Measurements from ENCODE around the gene URGCP. TPM values are rescaled to one million over a fixed set of nuclear protein-coding genes. Genes with fewer than 3 reads are reported as not detected.

URGCP gene
- total and polyA plus RNA-seq, 10 of the 15 experiments (the other 5 are each of a cell fraction or from before 2014, with no cell fraction given): 2.0 to 29.7 (median 17.5) TPM

DNA sequence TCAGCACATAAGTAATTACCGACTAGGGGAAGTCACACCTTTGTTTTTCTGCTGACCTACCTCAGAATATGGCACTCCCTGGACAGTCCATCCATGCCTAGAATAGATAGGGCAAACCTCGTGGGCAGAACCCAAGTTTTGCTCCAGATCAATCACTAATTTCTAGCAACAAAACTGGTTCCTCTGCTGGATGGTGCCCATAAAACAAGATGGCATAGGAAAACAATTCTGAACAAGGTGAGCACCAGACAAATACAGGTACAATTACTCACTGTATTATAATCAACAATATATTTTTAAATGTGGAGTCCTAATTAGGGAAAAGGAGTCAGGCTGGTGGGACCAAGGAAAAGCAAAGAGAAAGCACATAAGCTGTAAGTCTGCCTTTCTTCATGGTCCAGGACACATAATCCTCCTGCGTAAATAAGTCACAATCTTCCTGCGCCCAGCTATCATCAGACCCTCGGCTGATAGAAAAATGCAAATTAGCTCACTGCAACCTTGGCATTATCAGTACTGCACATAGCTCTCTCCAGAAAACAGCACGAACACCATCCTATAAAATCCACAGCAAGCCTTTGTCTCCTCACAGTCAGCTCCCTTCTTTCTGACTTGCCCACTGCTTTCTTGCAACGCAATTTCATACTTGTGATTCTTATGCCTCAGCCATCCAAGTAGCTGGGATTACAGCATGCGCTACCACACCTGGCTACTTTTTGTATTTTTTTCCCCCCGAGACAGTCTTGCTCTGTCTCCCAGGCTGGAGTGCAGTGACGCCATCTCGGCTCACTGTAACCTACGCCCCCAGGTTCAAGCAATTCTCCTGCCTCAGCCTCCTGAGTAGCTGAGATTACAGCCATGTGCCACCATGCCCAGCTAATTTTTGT is 15.1 kb downstream of the URGCP start:
- ChIA-PET CTCF (no interaction called here), RAD21 (ENCODE audit: unreplicated experiment) (no interaction called here), SMC1A (ENCODE audit: uncharacterized antibody, unreplicated experiment) (interaction anchor here (1.1 kb wide), 1 partner anchor 53 kb away, joined by 3 read pairs; no protein-coding TSS in a partner anchor), POLR2A (interaction anchor here (0.6 kb wide), 1 partner anchor 65 kb away, joined by 3 read pairs; no protein-coding TSS in a partner anchor)
- Histone ChIP-seq H3K79me2 (ENCODE audit: control insufficient read depth, insufficient read depth, low read length) (peaks cover 3% of the 10 kb centered on the region), H3K4me2 (ENCODE audit: control insufficient read depth, insufficient read depth) (no peak overlapping the region), H3K27ac (ENCODE audit: control insufficient read depth, insufficient read depth) (no peak overlapping the region), H3K36me3 (ENCODE audit: control insufficient read depth in 2 of 2, insufficient read depth in 2 of 2, low read length in 1 of 2) (peaks cover 0 to 2% of the 10 kb centered on the region in 2 experiments; a peak in 1 of 4 replicates), H3K4me3 (no peak overlapping the region), H3K4me1 (ENCODE audit: control insufficient read depth, insufficient read depth, low read length) (no peaks in the 10 kb centered on the region), H3K9me3 (replicated peaks; ENCODE audit: control insufficient read depth, insufficient read depth, low read length) (no peaks in the 10 kb centered on the region), H3K9ac (ENCODE audit: control insufficient read depth, insufficient read depth, low read length) (no peak overlapping the region), H2AFZ (ENCODE audit: control insufficient read depth, low read depth, low read length) (no peak overlapping the region), H3K27me3 (replicated peaks in 1 of 2; ENCODE audit: control insufficient read depth in 2 of 2, insufficient read depth in 2 of 2, low read length in 1 of 2) (no peaks in the 10 kb centered on the region), H4K20me1 (ENCODE audit: control insufficient read depth, insufficient read depth) (no peaks in the 10 kb centered on the region)
- intact Hi-C loops (cut with micrococcal nuclease; ENCODE audit: unreplicated experiment): no loop called here
- no TSS peak for BruUV-seq (replicated peaks)
- DNase-seq (ENCODE audit: low read depth, low spot score) (no peak), ATAC-seq (no peak), FAIRE-seq (no peak)
- TF ChIP-seq, protein P1, sequence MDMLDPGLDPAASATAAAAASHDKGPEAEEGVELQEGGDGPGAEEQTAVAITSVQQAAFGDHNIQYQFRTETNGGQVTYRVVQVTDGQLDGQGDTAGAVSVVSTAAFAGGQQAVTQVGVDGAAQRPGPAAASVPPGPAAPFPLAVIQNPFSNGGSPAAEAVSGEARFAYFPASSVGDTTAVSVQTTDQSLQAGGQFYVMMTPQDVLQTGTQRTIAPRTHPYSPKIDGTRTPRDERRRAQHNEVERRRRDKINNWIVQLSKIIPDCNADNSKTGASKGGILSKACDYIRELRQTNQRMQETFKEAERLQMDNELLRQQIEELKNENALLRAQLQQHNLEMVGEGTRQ (IDR thresholded peaks at IDR 0.05; ENCODE audit: borderline replicate concordance, low read depth, low read length): no peak
- TF ChIP-seq EZH2 (IDR thresholded peaks at IDR 0.05; ENCODE audit: borderline replicate concordance, control insufficient read depth, low read depth, low read length) (no peak), ATF7 (IDR thresholded peaks at IDR 0.05; ENCODE audit: low read depth) (no peak), PML (IDR thresholded peaks at IDR 0.05; ENCODE audit: low read length) (no peak), FOS (IDR thresholded peaks at IDR 0.05; ENCODE audit: borderline replicate concordance, extremely low read depth, insufficient read length) (no peak)
- TF ChIP-seq, protein P2, sequence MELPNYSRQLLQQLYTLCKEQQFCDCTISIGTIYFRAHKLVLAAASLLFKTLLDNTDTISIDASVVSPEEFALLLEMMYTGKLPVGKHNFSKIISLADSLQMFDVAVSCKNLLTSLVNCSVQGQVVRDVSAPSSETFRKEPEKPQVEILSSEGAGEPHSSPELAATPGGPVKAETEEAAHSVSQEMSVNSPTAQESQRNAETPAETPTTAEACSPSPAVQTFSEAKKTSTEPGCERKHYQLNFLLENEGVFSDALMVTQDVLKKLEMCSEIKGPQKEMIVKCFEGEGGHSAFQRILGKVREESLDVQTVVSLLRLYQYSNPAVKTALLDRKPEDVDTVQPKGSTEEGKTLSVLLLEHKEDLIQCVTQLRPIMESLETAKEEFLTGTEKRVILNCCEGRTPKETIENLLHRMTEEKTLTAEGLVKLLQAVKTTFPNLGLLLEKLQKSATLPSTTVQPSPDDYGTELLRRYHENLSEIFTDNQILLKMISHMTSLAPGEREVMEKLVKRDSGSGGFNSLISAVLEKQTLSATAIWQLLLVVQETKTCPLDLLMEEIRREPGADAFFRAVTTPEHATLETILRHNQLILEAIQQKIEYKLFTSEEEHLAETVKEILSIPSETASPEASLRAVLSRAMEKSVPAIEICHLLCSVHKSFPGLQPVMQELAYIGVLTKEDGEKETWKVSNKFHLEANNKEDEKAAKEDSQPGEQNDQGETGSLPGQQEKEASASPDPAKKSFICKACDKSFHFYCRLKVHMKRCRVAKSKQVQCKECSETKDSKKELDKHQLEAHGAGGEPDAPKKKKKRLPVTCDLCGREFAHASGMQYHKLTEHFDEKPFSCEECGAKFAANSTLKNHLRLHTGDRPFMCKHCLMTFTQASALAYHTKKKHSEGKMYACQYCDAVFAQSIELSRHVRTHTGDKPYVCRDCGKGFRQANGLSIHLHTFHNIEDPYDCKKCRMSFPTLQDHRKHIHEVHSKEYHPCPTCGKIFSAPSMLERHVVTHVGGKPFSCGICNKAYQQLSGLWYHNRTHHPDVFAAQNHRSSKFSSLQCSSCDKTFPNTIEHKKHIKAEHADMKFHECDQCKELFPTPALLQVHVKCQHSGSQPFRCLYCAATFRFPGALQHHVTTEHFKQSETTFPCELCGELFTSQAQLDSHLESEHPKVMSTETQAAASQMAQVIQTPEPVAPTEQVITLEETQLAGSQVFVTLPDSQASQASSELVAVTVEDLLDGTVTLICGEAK (IDR thresholded peaks at IDR 0.05; ENCODE audit: borderline replicate concordance): no peak
- TF ChIP-seq, protein P3, sequence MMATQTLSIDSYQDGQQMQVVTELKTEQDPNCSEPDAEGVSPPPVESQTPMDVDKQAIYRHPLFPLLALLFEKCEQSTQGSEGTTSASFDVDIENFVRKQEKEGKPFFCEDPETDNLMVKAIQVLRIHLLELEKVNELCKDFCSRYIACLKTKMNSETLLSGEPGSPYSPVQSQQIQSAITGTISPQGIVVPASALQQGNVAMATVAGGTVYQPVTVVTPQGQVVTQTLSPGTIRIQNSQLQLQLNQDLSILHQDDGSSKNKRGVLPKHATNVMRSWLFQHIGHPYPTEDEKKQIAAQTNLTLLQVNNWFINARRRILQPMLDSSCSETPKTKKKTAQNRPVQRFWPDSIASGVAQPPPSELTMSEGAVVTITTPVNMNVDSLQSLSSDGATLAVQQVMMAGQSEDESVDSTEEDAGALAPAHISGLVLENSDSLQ (IDR thresholded peaks at IDR 0.05): no peak
- TF ChIP-seq, protein P4, sequence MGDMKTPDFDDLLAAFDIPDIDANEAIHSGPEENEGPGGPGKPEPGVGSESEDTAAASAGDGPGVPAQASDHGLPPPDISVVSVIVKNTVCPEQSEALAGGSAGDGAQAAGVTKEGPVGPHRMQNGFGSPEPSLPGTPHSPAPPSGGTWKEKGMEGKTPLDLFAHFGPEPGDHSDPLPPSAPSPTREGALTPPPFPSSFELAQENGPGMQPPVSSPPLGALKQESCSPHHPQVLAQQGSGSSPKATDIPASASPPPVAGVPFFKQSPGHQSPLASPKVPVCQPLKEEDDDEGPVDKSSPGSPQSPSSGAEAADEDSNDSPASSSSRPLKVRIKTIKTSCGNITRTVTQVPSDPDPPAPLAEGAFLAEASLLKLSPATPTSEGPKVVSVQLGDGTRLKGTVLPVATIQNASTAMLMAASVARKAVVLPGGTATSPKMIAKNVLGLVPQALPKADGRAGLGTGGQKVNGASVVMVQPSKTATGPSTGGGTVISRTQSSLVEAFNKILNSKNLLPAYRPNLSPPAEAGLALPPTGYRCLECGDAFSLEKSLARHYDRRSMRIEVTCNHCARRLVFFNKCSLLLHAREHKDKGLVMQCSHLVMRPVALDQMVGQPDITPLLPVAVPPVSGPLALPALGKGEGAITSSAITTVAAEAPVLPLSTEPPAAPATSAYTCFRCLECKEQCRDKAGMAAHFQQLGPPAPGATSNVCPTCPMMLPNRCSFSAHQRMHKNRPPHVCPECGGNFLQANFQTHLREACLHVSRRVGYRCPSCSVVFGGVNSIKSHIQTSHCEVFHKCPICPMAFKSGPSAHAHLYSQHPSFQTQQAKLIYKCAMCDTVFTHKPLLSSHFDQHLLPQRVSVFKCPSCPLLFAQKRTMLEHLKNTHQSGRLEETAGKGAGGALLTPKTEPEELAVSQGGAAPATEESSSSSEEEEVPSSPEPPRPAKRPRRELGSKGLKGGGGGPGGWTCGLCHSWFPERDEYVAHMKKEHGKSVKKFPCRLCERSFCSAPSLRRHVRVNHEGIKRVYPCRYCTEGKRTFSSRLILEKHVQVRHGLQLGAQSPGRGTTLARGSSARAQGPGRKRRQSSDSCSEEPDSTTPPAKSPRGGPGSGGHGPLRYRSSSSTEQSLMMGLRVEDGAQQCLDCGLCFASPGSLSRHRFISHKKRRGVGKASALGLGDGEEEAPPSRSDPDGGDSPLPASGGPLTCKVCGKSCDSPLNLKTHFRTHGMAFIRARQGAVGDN (IDR thresholded peaks at IDR 0.05): no peak
- in situ Hi-C loops (cut with MboI): no loop called here
- WGBS (ENCODE audit: insufficient coverage, insufficient replicate concordance, low lambda C conversion rate, missing lambda C conversion rate): 88% methylated on average over 12 of the region's 12 CpGs
